Cardiac muscle cell (in vitro differentiated cells and primary cell): ENCODE results near the gene PRXL2B. TPM values are rescaled to one million over a fixed set of nuclear protein-coding genes. Genes with fewer than 3 reads are reported as not detected.
"Not testable (repeated sequence)": the region's sequence is repeated elsewhere in the genome, so short reads cannot be mapped to it uniquely, and the experiment has no call there.

Experiments
- DNase-seq, 2 donors: peaks; one replicate each; pipeline versions ENCODE4 v3.0.0 to v3.0.0-alpha.2; 2010 to 2017; ENCODE audit warnings: low read depth in 1 of 2, low spot score in 1 of 2
- H3K27ac ChIP-seq: fragments of 200-600 bp; sonication (generic); 2 replicates; pipeline ENCODE4 v1.5.1; 2016
- H3K27me3 ChIP-seq: fragments of 200-600 bp; sonication (generic); 2 replicates; pipeline ENCODE4 v1.6.0; 2016; ENCODE audit warnings: control low read depth
- H3K36me3 ChIP-seq: fragments of 200-600 bp; sonication (generic); 2 replicates; pipeline ENCODE4 v1.5.1; 2016; ENCODE audit warnings: control low read depth
- H3K4me1 ChIP-seq: fragments of 200-600 bp; sonication (generic); 2 replicates; pipeline ENCODE4 v1.8.1; 2017; ENCODE audit warnings: low read depth, mild to moderate bottlenecking, mixed run types
- H3K4me3 ChIP-seq: fragments of 200-600 bp; sonication (generic); 2 replicates; pipeline ENCODE4 v1.5.1; 2016; ENCODE audit warnings: mild to moderate bottlenecking
- H3K9me3 ChIP-seq: fragments of 200-600 bp; sonication (generic); 2 replicates; pipeline ENCODE4 v1.5.1; 2017; ENCODE audit warnings: low read depth, mild to moderate bottlenecking, control low read depth
- CTCF ChIP-seq: IDR thresholded peaks from 2 replicates; pipeline ENCODE4 v1.5.1; 2012; ENCODE audit warnings: low read depth, mild to moderate bottlenecking, low read length
- polyA plus RNA-seq: library from polyadenylated mRNA; unstranded; fragments of >200 nt; fragmentation: Nextera tagmentation; extraction: Ambion mirVana; gene quantifications from 2 replicates; pipeline ENCODE4 v1.2.1, GENCODE V29; 2016
- total RNA-seq: library from RNA; depleted of rRNA; stranded (reverse); fragments of >200 nt; gene quantifications from 2 replicates; pipeline ENCODE4 v1.2.3, GENCODE V29; 2016

PRXL2B gene
- total and polyA plus RNA-seq, 2 experiments from 2014 or later, result 53.0 to 59.5 TPM

GRCh38 chr1:2623571-2624337, 37.2 kb downstream of the PRXL2B start:
- H3K9me3 ChIP-seq, result no peaks in the 10 kb centered on the region
- H3K27me3 ChIP-seq, result no peaks in the 10 kb centered on the region
- H3K36me3 ChIP-seq, result no peaks in the 10 kb centered on the region
- no peak for TF ChIP-seq CTCF
- no peak overlapping the region for H3K27ac ChIP-seq
- no peak for DNase-seq
- H3K4me3 ChIP-seq, result no peak overlapping the region
- no peaks in the 10 kb centered on the region for H3K4me1 ChIP-seq

- no peaks in the 10 kb centered on the region for H3K27me3 ChIP-seq
- no peak overlapping the region for H3K27ac ChIP-seq
- H3K9me3 ChIP-seq, result no peaks in the 10 kb centered on the region
- no peaks in the 10 kb centered on the region for H3K36me3 ChIP-seq
- no peaks in the 10 kb centered on the region for H3K4me1 ChIP-seq
- H3K4me3 ChIP-seq, result no peak overlapping the region
- no peak for DNase-seq
- TF ChIP-seq CTCF, result no peak
Observed at GRCh38 chr1:2624735-2625300, 38.2 kb downstream of the PRXL2B start.

GRCh38 chr1:2625311-2625710, 38.7 kb downstream of the PRXL2B start:
- H3K4me3 ChIP-seq, result no peak overlapping the region
- H3K4me1 ChIP-seq, result no peaks in the 10 kb centered on the region
- DNase-seq, result no peak
- no peaks in the 10 kb centered on the region for H3K27me3 ChIP-seq
- H3K27ac ChIP-seq, result no peak overlapping the region
- no peaks in the 10 kb centered on the region for H3K36me3 ChIP-seq
- no peaks in the 10 kb centered on the region for H3K9me3 ChIP-seq
- TF ChIP-seq CTCF, result no peak

GRCh38 chr1:2625748-2626147, 39.2 kb downstream of the PRXL2B start:
- not testable (repeated sequence) for H3K27me3 ChIP-seq, H3K27ac ChIP-seq, H3K4me1 ChIP-seq, H3K4me3 ChIP-seq, H3K9me3 ChIP-seq, DNase-seq, H3K36me3 ChIP-seq

- Histone ChIP-seq H3K9me3 (no peaks in the 10 kb centered on the region), H3K4me1 (no peaks in the 10 kb centered on the region), H3K4me3 (no peak overlapping the region), H3K36me3 (no peaks in the 10 kb centered on the region), H3K27ac (no peak overlapping the region), H3K27me3 (no peaks in the 10 kb centered on the region)
- no peak for TF ChIP-seq CTCF
- no peak for DNase-seq
Observed at GRCh38 chr1:2627746-2628145, 41.2 kb downstream of the PRXL2B start.

- H3K9me3 ChIP-seq, result no peaks in the 10 kb centered on the region
- no peaks in the 10 kb centered on the region for H3K36me3 ChIP-seq
- no peaks in the 10 kb centered on the region for H3K4me1 ChIP-seq
- TF ChIP-seq CTCF, result no peak
- H3K27ac ChIP-seq, result no peak overlapping the region
- no peak for DNase-seq
- H3K27me3 ChIP-seq, result no peaks in the 10 kb centered on the region
- H3K4me3 ChIP-seq, result no peak overlapping the region
Observed at GRCh38 chr1:2628191-2628932, 41.8 kb downstream of the PRXL2B start.
